Measurements from ENCODE around the gene HYOU1. TPM values are rescaled to one million over a fixed set of nuclear protein-coding genes. Genes with fewer than 3 reads are reported as not detected.

HYOU1 gene
- total RNA-seq, 4 donors from 2014 or later, result 18.4 to 29.2 (median 21.9) TPM

GRCh38 chr11:119027561-119028345, 29.3 kb downstream of the HYOU1 start:
- Histone ChIP-seq H3K9me3 (no peaks in the 10 kb centered on the region), H3K36me3 (peaks cover 0 to 27% of the 10 kb centered on the region in 2 donors), H3K27ac (peak overlapping the region; percentile 92 to 98 (median 94)), H3K27me3 (no peaks in the 10 kb centered on the region), H3K4me1 (peaks cover 73 to 75% of the 10 kb centered on the region in 2 donors), H3K4me3 (no peak overlapping the region)
- in situ Hi-C loops (cut with MboI; ENCODE audit: low sequenced_read_pairs in 4 of 4), result no loop called here
- intact Hi-C loops (cut with DNase I; ENCODE audit: low total_unique reads), result no loop called here
- ATAC-seq (peak; percentile 69), DNase-seq (peak; percentile 66 to 84)
- TF ChIP-seq CTCF (IDR thresholded peaks at IDR 0.05 in 4 of 5, conservative IDR thresholded peaks at IDR 0.05 in 1 of 5), result no peak
- peak; percentile 21 to 33 for TF ChIP-seq POLR2A (IDR thresholded peaks at IDR 0.05)

DNA sequence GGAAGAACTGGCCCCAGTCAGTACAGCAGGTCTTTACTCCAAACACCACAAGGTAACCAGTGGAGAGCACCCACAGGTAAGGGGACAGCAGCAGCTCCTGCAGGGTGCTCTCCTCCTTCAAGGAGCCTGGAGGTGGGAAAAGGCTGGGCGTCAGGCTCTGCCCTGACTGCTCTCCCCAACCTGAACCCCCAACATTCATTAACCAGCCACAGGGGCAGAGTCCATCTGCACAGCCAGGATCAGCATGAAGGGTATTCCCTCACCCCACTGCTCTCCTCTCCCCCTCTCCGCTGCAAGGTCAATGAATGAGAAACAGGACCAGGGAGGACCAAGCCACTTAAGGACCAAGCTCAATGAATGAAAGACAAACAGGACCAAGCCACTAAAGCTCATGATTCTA, 30.0 kb downstream of the HYOU1 start:
- TF ChIP-seq CTCF (IDR thresholded peaks at IDR 0.05 in 4 of 5, conservative IDR thresholded peaks at IDR 0.05 in 1 of 5), result no peak
- TF ChIP-seq POLR2A (IDR thresholded peaks at IDR 0.05), result no peak
- Histone ChIP-seq H3K36me3 (peaks cover 0 to 34% of the 10 kb centered on the region in 2 donors), H3K9me3 (no peaks in the 10 kb centered on the region), H3K4me3 (no peak overlapping the region), H3K27ac (peak overlapping the region; percentile 92 to 98 (median 94)), H3K27me3 (no peaks in the 10 kb centered on the region), H3K4me1 (peaks cover 73 to 75% of the 10 kb centered on the region in 2 donors)
- in situ Hi-C loops (cut with MboI; ENCODE audit: low sequenced_read_pairs in 4 of 4) (no loop called here), intact Hi-C loops (cut with DNase I; ENCODE audit: low total_unique reads) (no loop called here)
- DNase-seq (no peak), ATAC-seq (no peak)

- ATAC-seq (no peak), DNase-seq (peak in 1 of 2 donors; percentile 36)
- intact Hi-C loops (cut with DNase I; ENCODE audit: low total_unique reads) (no loop called here), in situ Hi-C loops (cut with MboI; ENCODE audit: low sequenced_read_pairs in 4 of 4) (no loop called here)
- Histone ChIP-seq H3K36me3 (peaks cover 0 to 42% of the 10 kb centered on the region in 2 donors), H3K9me3 (no peaks in the 10 kb centered on the region), H3K27me3 (no peaks in the 10 kb centered on the region), H3K27ac (peak overlapping the region; percentile 92 to 98 (median 94)), H3K4me1 (peaks cover 73 to 79% of the 10 kb centered on the region in 2 donors), H3K4me3 (no peak overlapping the region)
- TF ChIP-seq CTCF (IDR thresholded peaks at IDR 0.05 in 4 of 5, conservative IDR thresholded peaks at IDR 0.05 in 1 of 5) (no peak), POLR2A (IDR thresholded peaks at IDR 0.05) (no peak)
These were observed 30.8 kb downstream of the HYOU1 start for GRCh38 chr11:119025978-119026766.

DNA sequence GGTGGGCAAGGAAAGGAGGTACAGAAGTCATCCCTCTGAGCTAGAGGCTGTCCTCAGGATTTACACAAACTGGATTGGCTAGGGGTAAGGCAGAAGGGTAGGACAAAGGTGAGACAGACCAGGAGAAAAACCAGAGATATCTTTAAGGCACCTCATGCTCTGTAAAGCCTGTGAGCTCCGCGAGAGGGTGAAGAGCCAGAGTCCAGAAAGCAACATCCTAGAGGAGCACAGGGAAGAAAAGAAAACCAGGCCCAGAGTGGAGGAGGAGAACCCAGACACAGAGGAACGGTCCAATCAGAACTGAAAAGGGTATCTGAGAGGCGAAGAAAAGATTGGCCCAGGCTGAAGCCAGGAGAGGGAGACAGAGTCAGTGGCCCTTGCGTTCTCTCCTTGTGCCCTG, 31.5 kb downstream of the HYOU1 start:
- in situ Hi-C loops (cut with MboI; ENCODE audit: low sequenced_read_pairs in 4 of 4) (no loop called here), intact Hi-C loops (cut with DNase I; ENCODE audit: low total_unique reads) (no loop called here)
- Histone ChIP-seq H3K27ac (peak overlapping the region; percentile 92 to 98 (median 94)), H3K27me3 (no peaks in the 10 kb centered on the region), H3K36me3 (peaks cover 0 to 43% of the 10 kb centered on the region in 2 donors), H3K4me3 (no peak overlapping the region), H3K9me3 (no peaks in the 10 kb centered on the region), H3K4me1 (peaks cover 72 to 85% of the 10 kb centered on the region in 2 donors)
- DNase-seq, result no peak
- no peak for ATAC-seq
- no peak for TF ChIP-seq CTCF (IDR thresholded peaks at IDR 0.05 in 4 of 5, conservative IDR thresholded peaks at IDR 0.05 in 1 of 5)
- TF ChIP-seq POLR2A (IDR thresholded peaks at IDR 0.05), result no peak
